ENCODE data around the gene LTBP2.

GRCh38 chr14:74589291-74589879 is 22.7 kb downstream of the LTBP2 start:
- TF ChIP-seq EZH2 (IDR thresholded peaks at IDR 0.05), result no peak
- TF ChIP-seq, protein P1, sequence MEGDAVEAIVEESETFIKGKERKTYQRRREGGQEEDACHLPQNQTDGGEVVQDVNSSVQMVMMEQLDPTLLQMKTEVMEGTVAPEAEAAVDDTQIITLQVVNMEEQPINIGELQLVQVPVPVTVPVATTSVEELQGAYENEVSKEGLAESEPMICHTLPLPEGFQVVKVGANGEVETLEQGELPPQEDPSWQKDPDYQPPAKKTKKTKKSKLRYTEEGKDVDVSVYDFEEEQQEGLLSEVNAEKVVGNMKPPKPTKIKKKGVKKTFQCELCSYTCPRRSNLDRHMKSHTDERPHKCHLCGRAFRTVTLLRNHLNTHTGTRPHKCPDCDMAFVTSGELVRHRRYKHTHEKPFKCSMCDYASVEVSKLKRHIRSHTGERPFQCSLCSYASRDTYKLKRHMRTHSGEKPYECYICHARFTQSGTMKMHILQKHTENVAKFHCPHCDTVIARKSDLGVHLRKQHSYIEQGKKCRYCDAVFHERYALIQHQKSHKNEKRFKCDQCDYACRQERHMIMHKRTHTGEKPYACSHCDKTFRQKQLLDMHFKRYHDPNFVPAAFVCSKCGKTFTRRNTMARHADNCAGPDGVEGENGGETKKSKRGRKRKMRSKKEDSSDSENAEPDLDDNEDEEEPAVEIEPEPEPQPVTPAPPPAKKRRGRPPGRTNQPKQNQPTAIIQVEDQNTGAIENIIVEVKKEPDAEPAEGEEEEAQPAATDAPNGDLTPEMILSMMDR (IDR thresholded peaks at IDR 0.05 in 2 of 3, conservative IDR thresholded peaks at IDR 0.05 in 1 of 3; ENCODE audit: borderline replicate concordance in 1 of 3, insufficient read depth in 1 of 3, low read depth in 2 of 3, low read length in 2 of 3), result no peak
